ENCODE measurements around the gene ELMO1.

DNA sequence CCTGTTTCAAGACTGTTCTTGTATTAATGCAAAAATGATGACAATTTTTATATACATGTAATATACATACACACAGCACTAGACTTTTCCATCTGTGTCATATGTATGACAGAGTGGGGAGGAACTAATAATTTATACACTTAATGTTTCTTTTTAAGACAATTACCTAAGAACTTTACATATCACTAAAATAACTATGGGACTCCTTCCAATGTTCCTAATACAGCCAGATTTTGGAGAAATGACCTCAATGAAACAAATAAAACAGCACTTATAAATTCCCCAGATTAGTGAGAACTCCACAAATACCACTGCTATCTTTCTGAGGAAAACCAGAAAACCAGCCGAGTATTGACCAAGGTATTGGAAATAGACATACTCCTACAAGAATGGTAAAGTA lies 199.4 kb downstream of the ELMO1 start:
- TF ChIP-seq POLR2A (IDR thresholded peaks at IDR 0.05; ENCODE audit: low read depth, low read length) (no peak), TAF1 (IDR thresholded peaks at IDR 0.05; ENCODE audit: borderline replicate concordance, low read depth, low read length) (no peak), POLR2AphosphoS5 (IDR thresholded peaks at IDR 0.05; ENCODE audit: low read depth, low read length) (no peak)

Measured in GM12892 (cell line).